Measurements from ENCODE around the gene ENPP5. TPM values are rescaled to one million over a fixed set of nuclear protein-coding genes. Genes with fewer than 3 reads are reported as not detected.

Gene ENPP5
- total and polyA plus RNA-seq, 10 of the 15 experiments (the other 5 are each of a cell fraction or from before 2014, with no cell fraction given) = 0.05 to 0.07 TPM; not detected in 8

DNA sequence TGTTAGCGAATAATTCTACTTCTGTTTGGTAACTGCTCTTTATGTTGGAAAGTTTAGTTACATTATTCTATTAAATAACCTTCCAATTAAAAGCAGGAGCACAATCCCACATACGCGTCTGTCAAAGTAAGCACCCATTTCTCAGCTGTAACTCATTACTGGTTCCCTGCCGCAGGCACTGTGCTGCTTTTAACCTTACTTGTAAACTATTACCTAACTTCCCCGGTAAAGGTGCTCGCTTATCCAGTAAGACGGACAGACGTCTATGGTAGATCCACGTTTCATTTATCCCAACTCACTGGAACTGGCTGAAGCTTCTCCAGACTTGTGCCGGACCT is 41.5 kb downstream of the ENPP5 start:
- Histone ChIP-seq H3K4me2 (ENCODE audit: control insufficient read depth, insufficient read depth) (peak overlapping the region; percentile 75), H3K79me2 (ENCODE audit: control insufficient read depth, insufficient read depth, low read length) (peaks cover 6% of the 10 kb centered on the region), H3K36me3 (ENCODE audit: control insufficient read depth in 2 of 2, insufficient read depth in 2 of 2, low read length in 1 of 2) (no peaks in the 10 kb centered on the region), H2AFZ (ENCODE audit: control insufficient read depth, low read depth, low read length) (peak overlapping the region; percentile 98), H3K4me3 (peak overlapping the region; percentile 95), H3K27ac (ENCODE audit: control insufficient read depth, insufficient read depth) (0 out of 2 replicates have a peak overlapping the region, but pooled peaks have one; percentile 28), H3K9ac (ENCODE audit: control insufficient read depth, insufficient read depth, low read length) (peak overlapping the region; percentile 50), H3K9me3 (replicated peaks; ENCODE audit: control insufficient read depth, insufficient read depth, low read length) (no peaks in the 10 kb centered on the region; the same call in 2 of the 3 replicates), H3K27me3 (replicated peaks in 1 of 2; ENCODE audit: control insufficient read depth in 2 of 2, insufficient read depth in 2 of 2, low read length in 1 of 2) (no peaks in the 10 kb centered on the region), H3K4me1 (ENCODE audit: control insufficient read depth, insufficient read depth, low read length) (peaks cover 12% of the 10 kb centered on the region), H4K20me1 (ENCODE audit: control insufficient read depth, insufficient read depth) (no peaks in the 10 kb centered on the region)
- peak; percentile 23 for ATAC-seq
- DNase-seq (ENCODE audit: low read depth, low spot score) = no peak
- BruUV-seq (replicated peaks) = TSS peak; percentile 83
- SMC1A ChIA-PET (ENCODE audit: uncharacterized antibody, unreplicated experiment) = interaction anchor here (0.7 to 4.7 kb wide), 11 partner anchors 9 to 249 kb away, joined by 3 to 34 read pairs (median 5); no protein-coding TSS in a partner anchor
- RAD21 ChIA-PET (ENCODE audit: unreplicated experiment) = interaction anchor here (1.0 to 4.4 kb wide), 9 partner anchors 9 to 91 kb away, joined by 3 to 31 read pairs (median 5); no protein-coding TSS in a partner anchor
- CTCF ChIA-PET = interaction anchor here (0.5 to 2.9 kb wide), 5 partner anchors 9 to 226 kb away, joined by 3 to 18 read pairs (median 4); no protein-coding TSS in a partner anchor
- under 1% methylated on average over 10 of the region's 10 CpGs for WGBS (ENCODE audit: insufficient coverage, insufficient replicate concordance, low lambda C conversion rate, missing lambda C conversion rate)
- intact Hi-C loops (cut with micrococcal nuclease; ENCODE audit: unreplicated experiment) (no loop called here), in situ Hi-C loops (cut with MboI) (no loop called here)
- POLR2A ChIA-PET = interaction anchor here (1.1 to 1.5 kb wide), 3 partner anchors 9 to 86 kb away, joined by 3 to 5 read pairs (median 4); no protein-coding TSS in a partner anchor
- TF ChIP-seq, protein P1, sequence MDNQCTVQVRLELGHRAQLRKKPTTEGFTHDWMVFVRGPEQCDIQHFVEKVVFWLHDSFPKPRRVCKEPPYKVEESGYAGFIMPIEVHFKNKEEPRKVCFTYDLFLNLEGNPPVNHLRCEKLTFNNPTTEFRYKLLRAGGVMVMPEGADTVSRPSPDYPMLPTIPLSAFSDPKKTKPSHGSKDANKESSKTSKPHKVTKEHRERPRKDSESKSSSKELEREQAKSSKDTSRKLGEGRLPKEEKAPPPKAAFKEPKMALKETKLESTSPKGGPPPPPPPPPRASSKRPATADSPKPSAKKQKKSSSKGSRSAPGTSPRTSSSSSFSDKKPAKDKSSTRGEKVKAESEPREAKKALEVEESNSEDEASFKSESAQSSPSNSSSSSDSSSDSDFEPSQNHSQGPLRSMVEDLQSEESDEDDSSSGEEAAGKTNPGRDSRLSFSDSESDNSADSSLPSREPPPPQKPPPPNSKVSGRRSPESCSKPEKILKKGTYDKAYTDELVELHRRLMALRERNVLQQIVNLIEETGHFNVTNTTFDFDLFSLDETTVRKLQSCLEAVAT (IDR thresholded peaks at IDR 0.05) = no peak
- TF ChIP-seq JUNB (IDR thresholded peaks at IDR 0.05) (no peak), KDM1A (IDR thresholded peaks at IDR 0.05; ENCODE audit: borderline replicate concordance) (no peak), HDGF (IDR thresholded peaks at IDR 0.05) (no peak), RBBP5 (conservative IDR thresholded peaks at IDR 0.05) (no peak), RAD21 (IDR thresholded peaks at IDR 0.05; ENCODE audit: insufficient read depth, low read depth, low read length) (no peak), SIN3A (IDR thresholded peaks at IDR 0.05; ENCODE audit: low read depth, low read length) (no peak), BRCA1 (IDR thresholded peaks at IDR 0.05; ENCODE audit: low read depth, low read length) (no peak), CEBPB (IDR thresholded peaks at IDR 0.05; ENCODE audit: borderline replicate concordance in 1 of 2, low read depth in 2 of 2, low read length in 2 of 2) (no peak), SREBF1 (IDR thresholded peaks at IDR 0.05; ENCODE audit: low read length) (no peak), CBX5 (IDR thresholded peaks at IDR 0.05; ENCODE audit: low read depth) (no peak), NFXL1 (IDR thresholded peaks at IDR 0.05; ENCODE audit: borderline replicate concordance) (no peak)
- TF ChIP-seq, protein P2, sequence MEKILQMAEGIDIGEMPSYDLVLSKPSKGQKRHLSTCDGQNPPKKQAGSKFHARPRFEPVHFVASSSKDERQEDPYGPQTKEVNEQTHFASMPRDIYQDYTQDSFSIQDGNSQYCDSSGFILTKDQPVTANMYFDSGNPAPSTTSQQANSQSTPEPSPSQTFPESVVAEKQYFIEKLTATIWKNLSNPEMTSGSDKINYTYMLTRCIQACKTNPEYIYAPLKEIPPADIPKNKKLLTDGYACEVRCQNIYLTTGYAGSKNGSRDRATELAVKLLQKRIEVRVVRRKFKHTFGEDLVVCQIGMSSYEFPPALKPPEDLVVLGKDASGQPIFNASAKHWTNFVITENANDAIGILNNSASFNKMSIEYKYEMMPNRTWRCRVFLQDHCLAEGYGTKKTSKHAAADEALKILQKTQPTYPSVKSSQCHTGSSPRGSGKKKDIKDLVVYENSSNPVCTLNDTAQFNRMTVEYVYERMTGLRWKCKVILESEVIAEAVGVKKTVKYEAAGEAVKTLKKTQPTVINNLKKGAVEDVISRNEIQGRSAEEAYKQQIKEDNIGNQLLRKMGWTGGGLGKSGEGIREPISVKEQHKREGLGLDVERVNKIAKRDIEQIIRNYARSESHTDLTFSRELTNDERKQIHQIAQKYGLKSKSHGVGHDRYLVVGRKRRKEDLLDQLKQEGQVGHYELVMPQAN (conservative IDR thresholded peaks at IDR 0.05) = no peak
- TF ChIP-seq, protein P3, sequence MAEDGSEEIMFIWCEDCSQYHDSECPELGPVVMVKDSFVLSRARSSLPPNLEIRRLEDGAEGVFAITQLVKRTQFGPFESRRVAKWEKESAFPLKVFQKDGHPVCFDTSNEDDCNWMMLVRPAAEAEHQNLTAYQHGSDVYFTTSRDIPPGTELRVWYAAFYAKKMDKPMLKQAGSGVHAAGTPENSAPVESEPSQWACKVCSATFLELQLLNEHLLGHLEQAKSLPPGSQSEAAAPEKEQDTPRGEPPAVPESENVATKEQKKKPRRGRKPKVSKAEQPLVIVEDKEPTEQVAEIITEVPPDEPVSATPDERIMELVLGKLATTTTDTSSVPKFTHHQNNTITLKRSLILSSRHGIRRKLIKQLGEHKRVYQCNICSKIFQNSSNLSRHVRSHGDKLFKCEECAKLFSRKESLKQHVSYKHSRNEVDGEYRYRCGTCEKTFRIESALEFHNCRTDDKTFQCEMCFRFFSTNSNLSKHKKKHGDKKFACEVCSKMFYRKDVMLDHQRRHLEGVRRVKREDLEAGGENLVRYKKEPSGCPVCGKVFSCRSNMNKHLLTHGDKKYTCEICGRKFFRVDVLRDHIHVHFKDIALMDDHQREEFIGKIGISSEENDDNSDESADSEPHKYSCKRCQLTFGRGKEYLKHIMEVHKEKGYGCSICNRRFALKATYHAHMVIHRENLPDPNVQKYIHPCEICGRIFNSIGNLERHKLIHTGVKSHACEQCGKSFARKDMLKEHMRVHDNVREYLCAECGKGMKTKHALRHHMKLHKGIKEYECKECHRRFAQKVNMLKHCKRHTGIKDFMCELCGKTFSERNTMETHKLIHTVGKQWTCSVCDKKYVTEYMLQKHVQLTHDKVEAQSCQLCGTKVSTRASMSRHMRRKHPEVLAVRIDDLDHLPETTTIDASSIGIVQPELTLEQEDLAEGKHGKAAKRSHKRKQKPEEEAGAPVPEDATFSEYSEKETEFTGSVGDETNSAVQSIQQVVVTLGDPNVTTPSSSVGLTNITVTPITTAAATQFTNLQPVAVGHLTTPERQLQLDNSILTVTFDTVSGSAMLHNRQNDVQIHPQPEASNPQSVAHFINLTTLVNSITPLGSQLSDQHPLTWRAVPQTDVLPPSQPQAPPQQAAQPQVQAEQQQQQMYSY (CRISPR knock-in tag; IDR thresholded peaks at IDR 0.05) = no peak
- no peak for FAIRE-seq
